Inflammatory macrophage (primary cell): ENCODE data around the gene ACOT6.
A peak's percentile ranks its signal among the peaks of the same experiment; 100 is the strongest.
"Not testable (repeated sequence)": the region's sequence is repeated elsewhere in the genome, so short reads cannot be mapped to it uniquely, and the experiment has no call there.

ENCODE experiments used
- DNase-seq, 2 donors: peaks; one replicate each; pipeline ENCODE4 v3.0.0-alpha.2; 2020 to 2022

ACOT6 gene

DNA sequence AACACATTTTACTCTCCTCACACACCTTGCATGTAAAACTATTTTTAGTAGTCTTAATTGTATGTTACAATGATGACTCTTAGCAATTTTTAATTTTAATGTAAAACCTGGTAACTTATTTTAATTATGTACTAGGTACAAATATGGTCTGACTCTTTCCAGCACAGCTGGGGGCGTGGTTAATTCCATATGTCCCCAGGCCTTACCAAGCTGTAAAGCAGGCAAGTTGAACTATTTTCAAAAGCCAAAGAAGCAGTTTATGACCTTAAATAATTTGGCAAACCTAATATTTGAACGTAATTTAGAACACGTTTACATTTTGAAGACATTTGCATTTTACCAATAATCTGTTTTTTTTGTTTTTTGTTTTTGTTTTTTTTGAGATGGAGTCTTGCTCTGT lies 9.3 kb upstream of the ACOT6 start:
- no peak for DNase-seq

- DNase-seq: no peak
Measured at GRCh38 chr14:73606271-73606670, 6.0 kb upstream of the ACOT6 start.

GRCh38 chr14:73607241-73607640 lies 5.1 kb upstream of the ACOT6 start:
- no peak for DNase-seq

- DNase-seq: no peak
Measured at GRCh38 chr14:73610687-73611086, 1.6 kb upstream of the ACOT6 start.

DNA sequence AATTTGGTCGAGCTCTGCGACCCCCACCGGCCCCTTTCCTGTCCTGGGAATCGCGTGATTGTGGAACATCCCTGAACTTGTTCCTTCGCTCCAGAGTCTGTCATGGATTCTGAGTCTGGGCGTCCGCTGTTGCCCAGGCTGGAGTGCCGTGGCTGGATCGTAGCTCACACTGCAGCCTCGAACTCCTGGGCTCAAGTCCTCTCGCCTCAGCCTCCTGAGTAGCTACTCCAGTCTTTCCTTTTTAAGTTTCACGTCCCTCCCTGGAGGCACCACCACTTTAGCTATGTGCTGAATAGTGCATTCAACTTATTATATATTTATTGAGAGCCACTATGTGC lies 698 bp downstream of the ACOT6 start:
- DNase-seq: no peak

- DNase-seq: no peak
Measured at GRCh38 chr14:73613419-73613963, 1.2 kb downstream of the ACOT6 start.

DNA sequence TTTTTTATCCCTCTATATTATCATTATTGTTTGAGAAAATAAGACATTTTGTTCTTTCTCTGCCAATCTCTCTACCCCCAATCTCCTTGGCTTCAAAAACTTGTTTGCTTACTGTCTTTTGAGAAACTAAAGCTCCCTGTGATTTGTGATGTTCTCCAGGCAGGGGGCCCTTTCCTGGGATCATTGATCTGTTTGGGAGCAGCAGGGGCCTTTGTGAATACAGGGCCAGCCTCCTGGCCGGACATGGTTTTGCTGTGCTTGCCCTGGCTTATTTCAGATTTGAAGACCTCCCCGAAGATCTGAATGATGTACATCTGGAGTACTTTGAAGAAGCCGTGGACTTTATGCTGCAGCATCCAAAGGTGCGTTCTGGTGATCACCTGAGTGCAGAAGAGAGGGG lies 4.5 kb downstream of the ACOT6 start:
- DNase-seq: no peak

DNA sequence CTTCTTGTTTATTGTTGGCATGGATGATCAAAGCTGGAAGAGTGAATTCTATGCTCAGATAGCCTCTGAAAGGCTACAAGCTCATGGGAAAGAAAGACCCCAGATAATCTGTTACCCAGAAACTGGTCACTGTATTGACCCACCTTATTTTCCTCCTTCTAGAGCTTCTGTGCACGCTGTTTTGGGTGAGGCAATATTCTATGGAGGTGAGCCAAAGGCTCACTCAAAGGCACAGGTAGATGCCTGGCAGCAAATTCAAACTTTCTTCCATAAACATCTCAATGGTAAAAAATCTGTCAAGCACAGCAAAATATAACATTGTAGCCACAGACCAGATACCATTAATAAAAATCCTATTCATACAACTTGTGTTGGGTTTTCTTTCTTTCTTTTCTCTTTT lies 7.2 kb downstream of the ACOT6 start:
- no peak for DNase-seq

GRCh38 chr14:73620268-73620667 lies 8.0 kb downstream of the ACOT6 start:
- DNase-seq: peak; percentile 13 to 40

DNA sequence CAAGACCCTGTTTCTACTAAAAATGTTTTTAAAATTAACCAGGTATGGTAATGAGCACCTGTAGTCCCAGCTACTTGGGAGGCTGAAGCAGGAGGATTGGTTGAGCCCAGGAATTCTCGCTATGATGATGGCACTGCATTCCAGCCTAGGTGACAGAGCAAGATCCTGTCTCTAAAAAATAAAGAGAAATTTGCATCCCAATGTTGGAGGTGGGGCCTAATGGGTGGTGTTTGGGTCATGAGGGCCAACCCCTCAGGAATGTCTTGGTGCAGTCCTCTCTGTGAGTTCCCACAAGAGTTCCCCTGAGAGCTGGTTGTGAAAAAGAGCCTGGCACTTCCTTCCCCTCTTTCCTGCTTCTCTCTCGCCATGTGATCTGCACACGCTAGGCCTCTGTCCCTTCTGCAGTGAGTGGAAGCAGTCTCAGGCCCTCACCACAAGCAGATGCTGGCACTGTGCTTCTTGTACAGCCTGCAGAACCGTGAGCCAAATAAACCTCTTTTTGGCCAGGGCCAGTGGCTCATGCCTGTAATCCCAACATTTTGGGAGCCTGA lies 11.3 kb downstream of the ACOT6 start:
- peak; percentile 15 to 48 for DNase-seq

DNA sequence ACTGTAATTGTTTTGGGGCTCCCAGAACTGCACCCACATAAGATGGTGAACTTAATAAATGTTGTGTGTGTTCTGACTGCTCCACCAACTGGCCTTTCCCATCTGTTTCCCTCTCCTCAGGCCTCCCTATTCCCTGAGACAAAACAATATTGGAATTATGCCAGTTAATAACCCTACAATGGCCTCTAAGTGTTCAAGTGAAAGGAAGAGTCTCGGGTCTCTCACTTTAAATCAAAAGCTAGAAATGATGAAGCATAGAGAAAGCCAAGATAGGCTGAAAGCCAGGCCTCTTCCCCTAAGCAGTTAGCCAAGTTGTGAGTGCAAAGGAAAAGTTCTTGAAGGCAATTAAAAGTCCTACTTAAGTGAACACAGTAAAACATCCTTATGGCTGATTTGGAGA lies 13.4 kb downstream of the ACOT6 start:
- no peak for DNase-seq

DNA sequence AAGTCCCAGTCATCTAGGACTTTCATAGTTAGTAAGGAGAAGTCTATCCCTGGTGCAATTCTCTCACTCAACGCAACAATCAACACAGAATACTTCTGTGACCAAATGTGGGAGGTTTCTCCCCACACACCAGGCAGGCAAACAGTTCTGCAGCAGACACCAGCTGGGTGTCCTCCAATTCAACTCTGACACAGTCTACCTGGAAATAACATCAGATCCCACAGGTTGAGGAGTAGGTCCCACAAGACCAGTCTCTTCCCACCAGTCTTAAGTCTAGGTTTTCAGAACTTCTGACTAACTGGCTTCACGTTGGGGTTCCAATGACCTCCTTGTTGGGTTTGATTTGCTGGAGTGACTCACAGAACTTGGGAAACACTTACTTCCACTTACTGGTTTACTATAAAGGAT lies 14.8 kb downstream of the ACOT6 start:
- peak; percentile 87 to 89 for DNase-seq

DNA sequence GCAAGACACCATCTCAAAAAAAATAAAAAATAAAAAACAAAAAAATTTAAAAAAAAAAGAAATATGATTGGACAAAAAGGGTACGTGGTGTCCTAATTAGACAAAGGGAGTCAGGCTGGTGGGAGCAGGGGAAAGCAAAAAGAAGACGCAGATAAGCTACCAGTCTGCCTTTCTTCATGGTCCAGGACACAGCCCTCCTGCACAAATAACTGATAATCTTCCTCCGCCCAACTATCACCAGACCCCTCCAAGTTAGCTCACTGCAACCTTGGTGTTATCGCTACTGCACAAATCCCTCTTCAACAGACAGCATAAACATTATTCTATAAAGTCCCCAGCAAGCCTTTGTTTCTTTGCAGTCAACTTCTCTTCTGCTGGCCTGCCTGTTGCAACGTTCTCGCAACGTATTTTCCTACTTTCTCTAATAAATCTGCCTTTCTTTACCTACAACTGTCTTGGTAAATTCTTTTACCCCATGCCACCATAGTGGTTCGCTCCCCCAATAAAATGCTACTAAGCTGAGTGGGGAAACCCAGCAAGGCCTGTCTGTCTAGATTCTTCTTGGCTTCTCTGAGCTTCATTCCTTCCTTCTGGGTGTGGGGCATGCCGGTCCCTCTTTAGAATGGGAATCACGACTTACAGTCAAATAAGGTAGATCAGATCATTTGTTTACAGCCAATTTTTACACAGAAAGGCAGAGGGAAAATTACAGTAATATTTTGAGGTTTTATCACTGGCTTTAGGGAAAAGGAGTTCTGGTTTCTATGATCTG lies 17.9 kb downstream of the ACOT6 start:
- no peak for DNase-seq

DNA sequence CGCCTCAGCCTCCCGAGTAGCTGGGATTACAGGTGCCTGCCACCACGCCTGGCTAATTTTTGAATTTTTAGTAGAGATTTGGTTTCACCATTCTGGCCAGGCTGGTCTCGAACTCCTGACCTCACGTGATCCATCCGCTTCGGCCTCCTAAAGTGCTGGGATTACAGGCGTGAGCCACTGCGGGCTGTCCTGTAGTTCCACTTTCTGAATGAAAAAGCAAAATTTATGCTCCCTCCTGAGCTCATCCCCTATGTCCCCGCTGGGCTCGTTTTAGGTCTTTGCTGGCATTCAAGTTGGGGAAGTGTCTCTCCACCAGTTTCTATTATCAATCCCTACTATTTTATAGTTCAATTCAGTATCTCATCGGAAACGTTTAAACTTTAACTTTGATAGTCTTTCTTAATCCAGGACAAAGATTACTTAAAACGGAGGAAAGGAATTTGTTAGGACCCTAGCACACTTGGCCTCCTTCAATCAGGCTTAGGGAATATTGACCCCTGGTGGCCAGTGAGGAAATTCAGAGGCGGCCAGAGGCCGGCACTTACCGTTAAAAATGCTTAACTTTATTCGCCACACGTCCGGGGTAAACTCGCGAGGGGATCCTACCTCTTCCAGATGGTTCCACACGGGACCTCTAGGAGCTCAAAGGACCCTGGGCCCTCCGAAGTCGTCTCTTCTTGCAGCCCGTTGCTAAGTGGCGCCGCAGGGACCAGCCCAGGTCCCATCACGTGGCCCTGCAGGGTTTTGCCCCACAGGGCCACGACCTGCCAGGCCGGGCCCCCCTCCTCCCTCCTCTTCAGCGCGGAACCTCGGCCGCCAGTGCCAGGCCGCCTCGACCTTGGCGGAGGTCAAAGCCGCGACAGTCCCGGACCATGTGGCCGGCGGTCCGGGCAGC lies 21.0 kb downstream of the ACOT6 start:
- DNase-seq: peak; percentile 79

- DNase-seq: no peak
Measured at GRCh38 chr14:73634011-73634833, 21.9 kb downstream of the ACOT6 start.

GRCh38 chr14:73636355-73636754 lies 24.0 kb downstream of the ACOT6 start:
- not testable (repeated sequence) for DNase-seq

DNA sequence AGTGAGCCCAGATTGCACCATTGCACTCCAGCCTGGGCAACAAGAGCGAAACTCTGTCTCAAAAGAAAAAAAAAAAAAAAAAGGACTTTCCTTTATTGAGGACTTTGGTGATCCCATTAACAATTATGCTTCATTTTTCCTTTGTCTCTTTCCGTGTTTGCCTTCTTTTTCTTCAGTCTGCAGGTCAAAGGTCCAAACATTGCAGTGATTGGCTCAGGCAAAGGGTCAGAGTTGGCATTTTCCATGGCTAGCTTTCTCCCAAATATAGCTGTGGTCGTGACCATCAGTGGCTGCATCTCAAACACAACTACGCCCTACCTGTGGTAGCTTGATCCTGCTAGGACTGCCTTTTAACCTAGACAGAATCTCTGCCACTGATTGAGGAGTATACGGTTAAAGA lies 25.5 kb downstream of the ACOT6 start:
- DNase-seq: no peak

GRCh38 chr14:73640796-73641365 lies 28.6 kb downstream of the ACOT6 start:
- peak in 1 of 2 donors; percentile 8 for DNase-seq

DNA sequence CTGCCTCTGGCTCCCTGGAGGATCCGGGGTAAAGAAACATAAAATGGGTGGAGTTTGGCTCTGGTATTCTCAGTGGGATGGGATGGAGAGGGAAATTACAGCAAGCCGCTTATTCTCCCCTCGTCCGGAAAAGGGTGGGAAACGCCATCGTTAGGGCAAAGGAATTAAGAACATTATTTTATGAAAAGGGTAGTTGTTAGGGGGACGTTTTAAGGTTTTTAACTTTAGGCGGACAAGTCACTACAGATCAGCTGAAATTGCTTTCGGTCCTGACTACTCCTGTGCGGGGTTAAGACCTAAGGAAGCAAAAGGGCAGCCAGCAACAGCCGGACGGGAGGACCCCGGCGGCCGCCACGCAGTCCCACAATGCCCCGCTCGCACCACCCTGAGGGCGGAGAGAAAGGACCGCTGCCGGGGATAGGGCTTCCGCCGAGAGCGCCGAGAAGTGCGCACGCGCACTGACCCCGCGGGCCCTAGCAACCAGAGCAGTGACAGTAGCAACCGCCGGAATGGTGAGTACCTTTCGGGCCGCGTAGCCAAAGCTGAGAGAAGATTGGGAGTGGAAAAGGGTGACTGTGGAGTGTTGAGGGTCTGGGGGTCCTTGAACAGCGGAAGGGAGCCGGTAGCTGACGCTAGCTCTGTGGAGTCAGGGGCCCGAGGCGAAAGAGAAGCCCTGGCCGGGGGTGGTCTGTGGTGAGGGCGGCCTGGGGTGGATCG lies 32.4 kb downstream of the ACOT6 start, which contains the start of gene DNAL1:
DNAL1 (plus strand) TSS at position 456 of the 717 bp plus-strand sequence; CDS start at position 510, 54 bp downstream.
- DNase-seq: peak; percentile 92 to 95

GRCh38 chr14:73645248-73645610 lies 32.9 kb downstream of the ACOT6 start:
- no peak for DNase-seq

DNA sequence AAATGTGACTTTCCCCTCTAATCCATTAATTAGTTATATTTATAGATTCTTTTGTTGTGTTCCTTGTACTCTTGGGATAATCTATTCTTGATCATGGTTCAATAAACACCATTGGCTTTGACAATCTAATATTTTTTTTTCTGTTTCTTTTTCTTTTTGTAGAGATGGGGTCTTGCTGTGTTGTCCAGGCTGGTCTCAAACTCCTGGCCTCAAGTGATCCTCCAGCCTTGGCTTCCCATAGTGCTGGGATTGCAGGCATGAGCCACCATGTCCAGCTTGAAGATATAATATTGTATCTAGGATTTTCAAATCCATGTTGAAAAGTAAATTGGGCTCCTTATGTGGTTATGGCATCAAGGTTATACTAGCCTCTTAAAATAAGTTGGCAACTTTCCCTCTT lies 38.7 kb downstream of the ACOT6 start:
- no peak for DNase-seq
